GM23338 (cell line): ENCODE results near the gene CNGA4. TPM values are rescaled to one million over a fixed set of nuclear protein-coding genes. Genes with fewer than 3 reads are reported as not detected.

Experiments used
- ATAC-seq: fragments of 200-7000 bp; cut with Tn5 transposase; 3 replicates; pipeline ENCODE4 v1.9.1; 2020
- DNase-seq: peaks from one replicate; pipeline ENCODE4 v3.0.0-alpha.2; 2015; ENCODE audit warnings: low spot score
- H2AFZ ChIP-seq: fragments of 200-600 bp; sonication (generic); 2 replicates; pipeline ENCODE4 v1.8.0; 2016; ENCODE audit warnings: antibody characterized with exemption, mild to moderate bottlenecking, moderate library complexity
- H3F3A ChIP-seq: fragments of 200-600 bp; sonication (generic); replicated peaks from 2 replicates; pipeline ENCODE4 v1.8.0; 2017; ENCODE audit warnings: antibody characterized with exemption, mixed run types, low read depth
- H3K27ac ChIP-seq: fragments of 200-600 bp; sonication (generic); 2 replicates; pipeline ENCODE4 v1.6.1; 2016; ENCODE audit warnings: low read depth
- H3K27me3 ChIP-seq: fragments of 200-600 bp; sonication (generic); 2 replicates; pipeline ENCODE4 v1.8.0; 2016; ENCODE audit warnings: mild to moderate bottlenecking, mixed run types, moderate library complexity; ENCODE audit not compliant: insufficient read depth
- H3K36me3 ChIP-seq: fragments of 200-600 bp; sonication (generic); 2 replicates; pipeline ENCODE4 v1.8.0; 2016; ENCODE audit warnings: mild to moderate bottlenecking; ENCODE audit not compliant: insufficient read depth
- H3K4me1 ChIP-seq: fragments of 200-600 bp; sonication (generic); 2 replicates; pipeline ENCODE4 v1.8.0; 2016; ENCODE audit warnings: mild to moderate bottlenecking, moderate library complexity; ENCODE audit not compliant: insufficient read depth
- H3K4me2 ChIP-seq: fragments of 200-600 bp; sonication (generic); 2 replicates; pipeline ENCODE4 v1.7.1; 2017; ENCODE audit warnings: mixed run types
- H3K4me3 ChIP-seq: fragments of 200-600 bp; sonication (generic); 2 replicates; pipeline ENCODE4 v1.6.1; 2016; ENCODE audit warnings: mixed run types
- H3K79me2 ChIP-seq: fragments of 200-600 bp; sonication (generic); replicated peaks from 2 replicates; pipeline ENCODE4 v1.8.0; 2017; ENCODE audit warnings: mild to moderate bottlenecking; ENCODE audit not compliant: insufficient read depth
- H3K9me2 ChIP-seq: fragments of 200-600 bp; sonication (generic); 2 replicates; pipeline ENCODE4 v1.8.0; 2017; ENCODE audit not compliant: insufficient read depth
- H4K20me1 ChIP-seq: fragments of 200-600 bp; sonication (generic); replicated peaks from 2 replicates; pipeline ENCODE4 v1.8.0; 2017; ENCODE audit warnings: mild to moderate bottlenecking; ENCODE audit not compliant: insufficient read depth
- H3K27ac Mint-ChIP-seq: 2 replicates; pipeline ENCODE4 v1.8.0; 2020; ENCODE audit warnings: inconsistent platforms, mild to moderate bottlenecking, moderate library complexity, mixed read lengths
- H3K27me3 Mint-ChIP-seq: 3 replicates; pipeline ENCODE4 v1.8.0; 2022; ENCODE audit warnings: low read depth, mild to moderate bottlenecking, moderate library complexity, mixed read lengths, inconsistent platforms; ENCODE audit not compliant: insufficient read depth, poor library complexity
- H3K36me3 Mint-ChIP-seq: 3 replicates; pipeline ENCODE4 v1.8.0; 2021; ENCODE audit warnings: low read depth, mild to moderate bottlenecking, inconsistent platforms, moderate library complexity, mixed read lengths
- H3K4me1 Mint-ChIP-seq: 3 replicates; pipeline ENCODE4 v1.8.0; 2020; ENCODE audit warnings: mild to moderate bottlenecking, inconsistent platforms, mixed read lengths
- H3K4me3 Mint-ChIP-seq: 3 replicates; pipeline ENCODE4 v1.8.0; 2021; ENCODE audit warnings: moderate library complexity, mild to moderate bottlenecking, inconsistent platforms, mixed read lengths
- H3K9me3 Mint-ChIP-seq: 3 replicates; pipeline ENCODE4 v1.8.0; 2020; ENCODE audit warnings: moderate library complexity, mild to moderate bottlenecking, inconsistent platforms, mixed read lengths
- CREB1 ChIP-seq: fragments of 250-450 bp; sonication (Bioruptor Pico); IDR thresholded peaks from 2 replicates; pipeline ENCODE4 v1.5.0; 2020; ENCODE audit warnings: low read depth, mild to moderate bottlenecking, moderate library complexity
- CTCF ChIP-seq, 2 experiments: fragments of 200-600 bp in 1 of 2; sonication (generic) in 1 of 2; conservative IDR thresholded peaks; 2 replicates each; pipeline versions ENCODE4 v1.5.1 to v1.6.1; 2016 to 2017; ENCODE audit warnings: antibody characterized with exemption in 2 of 2, low read depth in 2 of 2, mild to moderate bottlenecking in 2 of 2, moderate library complexity in 1 of 2
- ETS1 ChIP-seq: IDR thresholded peaks from 2 replicates; pipeline ENCODE4 v1.6.1; 2016; ENCODE audit warnings: antibody characterized with exemption
- EZH2phosphoT487 ChIP-seq: fragments of 200-600 bp; sonication (generic); IDR thresholded peaks from one replicate; pipeline ENCODE4 v1.8.1; 2018; ENCODE audit warnings: antibody characterized with exemption; ENCODE audit not compliant: unreplicated experiment
- JUNB ChIP-seq: IDR thresholded peaks from one replicate; pipeline ENCODE4 v1.6.1; 2016; ENCODE audit warnings: antibody characterized with exemption; ENCODE audit not compliant: unreplicated experiment
- POLR2AphosphoS5 ChIP-seq: IDR thresholded peaks from 2 replicates; pipeline ENCODE4 v1.6.1; 2016; ENCODE audit warnings: antibody characterized with exemption, low read depth
- REST ChIP-seq: IDR thresholded peaks from one replicate; pipeline ENCODE4 v1.6.1; 2018; ENCODE audit warnings: antibody characterized with exemption; ENCODE audit not compliant: unreplicated experiment
- ZNF331 ChIP-seq: fragments of 250-450 bp; sonication (Bioruptor Pico); IDR thresholded peaks from 2 replicates; pipeline ENCODE4 v1.5.0; 2020; ENCODE audit warnings: low read depth, mild to moderate bottlenecking, moderate library complexity
- polyA plus RNA-seq: library from polyadenylated mRNA; unstranded; fragments of >200 nt; fragmentation: Nextera tagmentation; extraction: Ambion mirVana; gene quantifications from 2 replicates; pipeline ENCODE4 v1.2.1, GENCODE V29; 2016
- total RNA-seq: library from RNA; depleted of rRNA; stranded (reverse); fragments of >200 nt; shearing (Covaris generic); gene quantifications from 2 replicates; pipeline ENCODE4 v1.2.3, GENCODE V29; 2014

The CNGA4 gene
- total and polyA plus RNA-seq, 2 experiments from 2014 or later = 0.15 TPM; not detected in 1

GRCh38 chr11:6214530-6214929 is 24.4 kb upstream of the CNGA4 start:
- H3K4me3 ChIP-seq = no peak overlapping the region
- H3K4me2 ChIP-seq = no peak overlapping the region
- no peaks in the 10 kb centered on the region for H3K79me2 ChIP-seq
- 0 out of 2 replicates have a peak, but pooled peaks cover 4% of the 10 kb centered on the region for H3K36me3 ChIP-seq
- no peaks in the 10 kb centered on the region for H3K4me1 ChIP-seq
- TF ChIP-seq REST (no peak), ETS1 (no peak), ZNF331 (CRISPR knock-in tag) (no peak), CTCF (conservative IDR thresholded peaks at IDR 0.05; ENCODE audit: low read depth in 2 of 2) (no peak), CREB1 (CRISPR knock-in tag) (no peak)
- no peaks in the 10 kb centered on the region for H3K27me3 ChIP-seq
- no peak overlapping the region for H3K27ac ChIP-seq
- Mint-ChIP-seq H3K9me3 (no peaks in the 10 kb centered on the region), H3K27ac (no peak overlapping the region), H3K4me1 (no peaks in the 10 kb centered on the region), H3K36me3 (peaks cover 19% of the 10 kb centered on the region), H3K27me3 (no peaks in the 10 kb centered on the region), H3K4me3 (no peak overlapping the region)
- no peaks in the 10 kb centered on the region for H3F3A ChIP-seq
- no peak overlapping the region for H2AFZ ChIP-seq
- H4K20me1 ChIP-seq = no peaks in the 10 kb centered on the region
- no peaks in the 10 kb centered on the region for H3K9me2 ChIP-seq
- DNase-seq (no peak), ATAC-seq (no peak)

- H4K20me1 ChIP-seq = 0 out of 2 replicates have a peak, but pooled peaks cover 2% of the 10 kb centered on the region
- H3K36me3 ChIP-seq = 0 out of 2 replicates have a peak, but pooled peaks cover 9% of the 10 kb centered on the region
- ATAC-seq (no peak), DNase-seq (no peak)
- Mint-ChIP-seq H3K27ac (no peak overlapping the region), H3K9me3 (no peaks in the 10 kb centered on the region), H3K36me3 (peaks cover 19% of the 10 kb centered on the region), H3K4me1 (no peaks in the 10 kb centered on the region), H3K27me3 (no peaks in the 10 kb centered on the region), H3K4me3 (no peak overlapping the region)
- H3K27me3 ChIP-seq = no peaks in the 10 kb centered on the region
- H3K4me2 ChIP-seq = no peak overlapping the region
- no peaks in the 10 kb centered on the region for H3K9me2 ChIP-seq
- no peaks in the 10 kb centered on the region for H3K79me2 ChIP-seq
- H3F3A ChIP-seq = no peaks in the 10 kb centered on the region
- no peak overlapping the region for H2AFZ ChIP-seq
- H3K4me1 ChIP-seq = no peaks in the 10 kb centered on the region
- H3K4me3 ChIP-seq = no peak overlapping the region
- no peak overlapping the region for H3K27ac ChIP-seq
- TF ChIP-seq ETS1 (no peak), EZH2phosphoT487 (no peak), POLR2AphosphoS5 (no peak), CREB1 (CRISPR knock-in tag) (no peak), CTCF (conservative IDR thresholded peaks at IDR 0.05; ENCODE audit: low read depth in 2 of 2) (no peak), JUNB (no peak), ZNF331 (CRISPR knock-in tag) (no peak)
These were observed 22.4 kb upstream of the CNGA4 start for GRCh38 chr11:6216501-6216900.
